Ureter (tissue), 1 donor: ENCODE results near the gene FUZ. TPM values are rescaled to one million over a fixed set of nuclear protein-coding genes. Genes with fewer than 3 reads are reported as not detected.

Experiments used
- total RNA-seq: library from RNA; stranded (reverse); gene quantifications from one replicate; pipeline ENCODE4 v1.2.4, GENCODE V29; 2023
- donor health status: DM: yes; HTN: yes; CAD: no.

The FUZ gene
- total RNA-seq, 1 donor from 2014 or later, result 13.0 TPM

Other genes starting within 250 kb of the FUZ start
- 35.6 TPM for gene NOSIP, start 232.7 kb downstream of the FUZ start, total RNA-seq
- gene PRRG2, start 232.0 kb downstream of the FUZ start, total RNA-seq, result 13.2 TPM
- 40.6 TPM for gene PRR12, start 222.1 kb downstream of the FUZ start, total RNA-seq
- gene RRAS, start 173.1 kb downstream of the FUZ start, total RNA-seq, result 59.1 TPM
- 55.7 TPM for gene SCAF1, start 171.1 kb downstream of the FUZ start, total RNA-seq
- 108 TPM for gene IRF3, start 147.4 kb downstream of the FUZ start, total RNA-seq
- 12.6 TPM for gene BCL2L12, start 147.4 kb downstream of the FUZ start, total RNA-seq
- 166 TPM for gene PRMT1, start 136.0 kb downstream of the FUZ start, total RNA-seq
- gene ADM5, start 123.7 kb downstream of the FUZ start, total RNA-seq, result 4.1 TPM
- 3.1 TPM for gene CPT1C, start 122.2 kb downstream of the FUZ start, total RNA-seq
- gene TSKS, start 50.0 kb downstream of the FUZ start, total RNA-seq, result 0.44 TPM
- 66.6 TPM for gene AP2A1, start 46.3 kb downstream of the FUZ start, total RNA-seq
- 42.2 TPM for gene MED25, start 5.0 kb upstream of the FUZ start, total RNA-seq
- gene PTOV1, start 37.9 kb upstream of the FUZ start, total RNA-seq, result 105 TPM
- 122 TPM for gene PNKP, start 54.3 kb upstream of the FUZ start, total RNA-seq
- gene AKT1S1, start 64.1 kb upstream of the FUZ start, total RNA-seq, result 32.8 TPM
- 30.4 TPM for gene TBC1D17, start 64.4 kb upstream of the FUZ start, total RNA-seq
- 1.9 TPM for gene IL4I1, start 83.6 kb upstream of the FUZ start, total RNA-seq
- gene ATF5, start 115.9 kb upstream of the FUZ start, total RNA-seq, result 35.5 TPM
- 42.7 TPM for gene NUP62, start 116.2 kb upstream of the FUZ start, total RNA-seq
- gene SIGLEC11, start 147.9 kb upstream of the FUZ start, total RNA-seq, result 0.70 TPM
- gene VRK3, start 212.1 kb upstream of the FUZ start, total RNA-seq, result 56.6 TPM
- gene ZNF473, start 212.7 kb upstream of the FUZ start, total RNA-seq, result 12.0 TPM